DMS53 (cell line): ENCODE data around the gene CTAGE1.
A peak's percentile ranks its signal among the peaks of the same experiment; 100 is the strongest.
"Not testable (repeated sequence)": the region's sequence is repeated elsewhere in the genome, so short reads cannot be mapped to it uniquely, and the experiment has no call there.

Source experiments
- DNase-seq: peaks from one replicate; lab custom pipeline; 2025; lab: John Stamatoyannopoulos, UW

The CTAGE1 gene

GRCh38 chr18:22417496-22418188, at the start of gene CTAGE1:
Gene CTAGE1, minus strand, starts transcription at chr18:22417915. Its CDS starts 104 bp downstream, at chr18:22417811.
- DNase-seq = no peak

GRCh38 chr18:22466608-22467395, 49.1 kb upstream of the CTAGE1 start:
- DNase-seq = peak; percentile 48

- DNase-seq = peak; percentile 51
Observed at GRCh38 chr18:22465859-22466457, 48.2 kb upstream of the CTAGE1 start.

GRCh38 chr18:22463076-22463475, 45.4 kb upstream of the CTAGE1 start:
- DNase-seq = no peak

GRCh38 chr18:22459491-22459890, 41.8 kb upstream of the CTAGE1 start:
- no peak for DNase-seq

GRCh38 chr18:22457524-22457923, 39.8 kb upstream of the CTAGE1 start:
- no peak for DNase-seq

GRCh38 chr18:22456547-22456946, 38.8 kb upstream of the CTAGE1 start:
- no peak for DNase-seq

GRCh38 chr18:22456116-22456480, 38.4 kb upstream of the CTAGE1 start:
- DNase-seq = no peak

GRCh38 chr18:22455425-22456115, 37.9 kb upstream of the CTAGE1 start:
- no peak for DNase-seq

- no peak for DNase-seq
Observed at GRCh38 chr18:22453315-22453714, 35.6 kb upstream of the CTAGE1 start.

GRCh38 chr18:22452226-22452668, 34.5 kb upstream of the CTAGE1 start:
- no peak for DNase-seq

- DNase-seq = peak; percentile 14
Observed at GRCh38 chr18:22451796-22452195, 34.1 kb upstream of the CTAGE1 start.

- DNase-seq = not testable (repeated sequence)
Observed at GRCh38 chr18:22450766-22451165, 33.1 kb upstream of the CTAGE1 start.

- DNase-seq = not testable (repeated sequence)
Observed at GRCh38 chr18:22450318-22450717, 32.6 kb upstream of the CTAGE1 start.

- DNase-seq = not testable (repeated sequence)
Observed at GRCh38 chr18:22449753-22450152, 32.0 kb upstream of the CTAGE1 start.

- no peak for DNase-seq
Observed at GRCh38 chr18:22448238-22448637, 30.5 kb upstream of the CTAGE1 start.

- no peak for DNase-seq
Observed at GRCh38 chr18:22447792-22448191, 30.1 kb upstream of the CTAGE1 start.

- no peak for DNase-seq
Observed at GRCh38 chr18:22446911-22447310, 29.2 kb upstream of the CTAGE1 start.

- no peak for DNase-seq
Observed at GRCh38 chr18:22446325-22446724, 28.6 kb upstream of the CTAGE1 start.

GRCh38 chr18:22441638-22442037, 23.9 kb upstream of the CTAGE1 start:
- DNase-seq = no peak

- DNase-seq = no peak
Observed at GRCh38 chr18:22439447-22439846, 21.7 kb upstream of the CTAGE1 start.

GRCh38 chr18:22436136-22436535, 18.4 kb upstream of the CTAGE1 start:
- no peak for DNase-seq
